ENCODE data around the gene OLAH. TPM values are rescaled to one million over a fixed set of nuclear protein-coding genes. Genes with fewer than 3 reads are reported as not detected.

OLAH gene
- total RNA-seq, 1 experiment from 2014 or later: 0.48 TPM

- Histone ChIP-seq H3K9me3 (ENCODE audit: control insufficient read depth, low read depth, low read length) (no peaks in the 10 kb centered on the region), H3K79me1 (ENCODE audit: insufficient read depth, low read depth, low read length, poor library complexity, severe bottlenecking) (no peaks in the 10 kb centered on the region), H2AFZ (ENCODE audit: low read length) (no peak overlapping the region), H3K18ac (ENCODE audit: insufficient read length, low read depth, low read length) (no peak overlapping the region), H2BK5ac (ENCODE audit: insufficient read length, low read length) (no peak overlapping the region), H3T11ph (ENCODE audit: low read length) (no peak overlapping the region), H4K20me1 (ENCODE audit: control insufficient read depth, insufficient read depth, insufficient read length) (no peaks in the 10 kb centered on the region), H3K23me2 (ENCODE audit: insufficient read length, low read depth, low read length, poor library complexity, severe bottlenecking) (no peaks in the 10 kb centered on the region), H3K27ac (ENCODE audit: insufficient read length, low read depth, low read length) (no peak overlapping the region), H3K56ac (ENCODE audit: insufficient read length, low read depth, low read length) (no peak overlapping the region), H2AK5ac (ENCODE audit: insufficient read length, low read length) (no peak overlapping the region), H3K4ac (ENCODE audit: low read depth, low read length) (no peak overlapping the region), H3K14ac (ENCODE audit: insufficient read depth, low read length) (no peak overlapping the region), H2BK15ac (ENCODE audit: low read depth, low read length) (no peak overlapping the region), H3K4me1 (ENCODE audit: insufficient read depth, low read length) (no peaks in the 10 kb centered on the region), H3K79me2 (ENCODE audit: insufficient read depth, low read length) (no peaks in the 10 kb centered on the region), H3K23ac (ENCODE audit: insufficient read length, low read depth, low read length) (no peak overlapping the region), H4K8ac (replicated peaks; ENCODE audit: insufficient read length, low read depth, low read length) (no peak overlapping the region), H2BK20ac (ENCODE audit: low read depth, low read length, poor library complexity, severe bottlenecking) (no peak overlapping the region), H3K4me2 (ENCODE audit: insufficient read depth, insufficient read length, low read length) (no peak overlapping the region), H2BK12ac (ENCODE audit: insufficient read length, low read depth, low read length) (no peak overlapping the region), H2BK120ac (ENCODE audit: low read depth, low read length, poor library complexity, severe bottlenecking) (no peak overlapping the region), H3K9ac (ENCODE audit: extremely low read depth, insufficient read length, low read length) (no peak overlapping the region), H4K91ac (ENCODE audit: insufficient read length, low read depth, low read length) (no peak overlapping the region), H3K27me3 (ENCODE audit: insufficient read depth, low read length) (no peaks in the 10 kb centered on the region), H4K5ac (ENCODE audit: insufficient read length, low read depth, low read length) (no peak overlapping the region)
- Mint-ChIP-seq H3K27me3 (ENCODE audit: low read depth) (no peaks in the 10 kb centered on the region; the same call in 1 of the 2 replicates), H3K27ac (no peak overlapping the region; a peak in 1 of 7 replicates), H3K4me3 (no peak overlapping the region), H3K4me1 (no peaks in the 10 kb centered on the region), H3K36me3 (ENCODE audit: insufficient read depth in 1 of 3, low read depth in 3 of 3) (no peaks in the 10 kb centered on the region), H3K9me3 (no peaks in the 10 kb centered on the region)
- WGBS (ENCODE audit: extremely low coverage, insufficient read length, low lambda C conversion rate): no CpG with 5 or more reads among the region's 7 CpGs
- TF ChIP-seq CTCF (conservative IDR thresholded peaks at IDR 0.05): no peak
- no peak for DNase-seq
Measured at GRCh38 chr10:15052121-15052520, 8.4 kb downstream of the OLAH start.
